NCI-H2196 (cell line): ENCODE results near the gene ADAMTS10.
A peak's percentile ranks its signal among the peaks of the same experiment; 100 is the strongest.
"Not testable (repeated sequence)": the region's sequence is repeated elsewhere in the genome, so short reads cannot be mapped to it uniquely, and the experiment has no call there.

Experiments
- DNase-seq: peaks from one replicate; lab custom pipeline; 2025; ENCODE audit not compliant: unreplicated experiment; lab: John Stamatoyannopoulos, UW

ADAMTS10 gene

DNA sequence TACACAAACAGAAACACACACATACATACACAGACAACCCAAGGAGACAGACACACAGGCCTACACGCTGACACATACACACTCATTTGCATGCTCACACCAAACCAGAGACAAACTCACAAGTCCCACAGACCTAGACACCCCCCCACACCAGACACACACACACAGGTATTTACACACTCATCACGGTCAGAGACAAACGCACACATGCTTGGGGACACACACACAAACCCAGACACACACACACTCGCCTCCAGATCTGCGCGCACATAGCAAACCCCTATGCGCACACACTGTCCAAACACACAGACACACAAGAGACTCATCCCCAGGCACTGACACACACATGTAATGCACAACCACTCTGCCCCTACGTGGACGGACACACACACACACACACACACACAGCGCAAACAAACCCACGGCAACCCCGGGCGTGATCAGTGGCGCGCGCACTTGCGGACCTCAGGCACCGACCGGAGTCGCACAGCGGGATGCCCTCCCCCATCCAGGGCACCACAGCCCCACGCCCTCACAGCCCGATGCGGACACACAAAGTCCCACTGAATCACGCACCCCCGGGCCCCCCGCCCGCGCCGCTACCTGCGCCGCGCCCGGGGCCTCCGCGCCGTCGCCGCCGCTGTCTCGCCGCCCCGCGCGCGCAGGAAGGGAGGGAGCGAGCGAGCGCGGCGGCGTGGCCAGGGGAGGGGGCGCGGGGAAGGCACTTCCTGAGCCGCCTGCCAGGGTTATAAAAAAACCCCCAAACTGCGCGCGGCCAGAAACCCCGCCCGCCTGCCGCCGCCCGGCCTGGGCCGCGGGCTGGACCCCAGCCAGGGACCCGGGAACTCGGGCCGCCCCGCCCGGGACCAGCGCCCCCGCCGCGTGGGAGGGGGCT lies at the start of gene ADAMTS10:
TSS of gene ADAMTS10 (minus strand) at position 675 of the 895 bp plus-strand sequence. CDS start 5,005 bp downstream, outside the sequence.
- no peak for DNase-seq

GRCh38 chr19:8659905-8660304 lies 49.4 kb upstream of the ADAMTS10 start:
- no peak for DNase-seq

DNA sequence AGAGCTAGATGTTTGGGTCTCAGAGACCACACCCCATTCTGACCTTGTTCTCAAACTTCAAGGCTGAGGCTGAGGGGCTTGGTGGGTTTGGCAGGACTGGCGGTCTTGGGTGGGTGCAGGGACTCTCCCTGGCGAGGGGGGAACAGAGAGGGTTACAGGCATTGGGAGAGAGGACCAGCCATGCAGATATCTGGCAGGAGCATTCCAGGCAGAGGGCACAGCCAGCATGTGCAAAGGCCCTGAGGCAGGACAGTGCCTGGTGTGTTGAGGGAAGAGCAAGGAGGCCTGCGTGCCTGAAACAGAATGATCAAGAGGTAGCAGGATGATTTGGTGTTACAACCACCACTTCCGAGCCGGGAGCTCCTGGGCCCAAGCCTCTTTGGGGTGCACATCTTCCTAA lies 47.4 kb upstream of the ADAMTS10 start:
- no peak for DNase-seq

DNA sequence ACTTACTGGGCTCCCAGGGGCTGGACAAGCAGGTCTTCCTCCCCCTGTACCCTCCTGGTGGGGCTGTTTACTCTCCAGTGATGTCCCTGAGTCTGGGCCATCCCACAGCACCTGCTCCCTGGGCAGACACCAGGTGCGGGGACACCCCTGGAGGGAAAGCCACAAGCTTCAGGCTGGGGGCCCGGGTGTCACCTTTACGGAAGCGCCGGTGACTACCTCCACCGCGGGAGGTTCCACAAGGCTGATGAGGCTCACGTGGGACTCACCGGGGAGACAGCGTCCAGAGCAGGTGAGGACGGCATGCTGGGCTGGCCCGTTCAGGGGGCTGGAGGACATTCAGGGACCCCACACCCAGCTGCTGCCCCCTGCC lies 44.8 kb upstream of the ADAMTS10 start:
- no peak for DNase-seq

DNA sequence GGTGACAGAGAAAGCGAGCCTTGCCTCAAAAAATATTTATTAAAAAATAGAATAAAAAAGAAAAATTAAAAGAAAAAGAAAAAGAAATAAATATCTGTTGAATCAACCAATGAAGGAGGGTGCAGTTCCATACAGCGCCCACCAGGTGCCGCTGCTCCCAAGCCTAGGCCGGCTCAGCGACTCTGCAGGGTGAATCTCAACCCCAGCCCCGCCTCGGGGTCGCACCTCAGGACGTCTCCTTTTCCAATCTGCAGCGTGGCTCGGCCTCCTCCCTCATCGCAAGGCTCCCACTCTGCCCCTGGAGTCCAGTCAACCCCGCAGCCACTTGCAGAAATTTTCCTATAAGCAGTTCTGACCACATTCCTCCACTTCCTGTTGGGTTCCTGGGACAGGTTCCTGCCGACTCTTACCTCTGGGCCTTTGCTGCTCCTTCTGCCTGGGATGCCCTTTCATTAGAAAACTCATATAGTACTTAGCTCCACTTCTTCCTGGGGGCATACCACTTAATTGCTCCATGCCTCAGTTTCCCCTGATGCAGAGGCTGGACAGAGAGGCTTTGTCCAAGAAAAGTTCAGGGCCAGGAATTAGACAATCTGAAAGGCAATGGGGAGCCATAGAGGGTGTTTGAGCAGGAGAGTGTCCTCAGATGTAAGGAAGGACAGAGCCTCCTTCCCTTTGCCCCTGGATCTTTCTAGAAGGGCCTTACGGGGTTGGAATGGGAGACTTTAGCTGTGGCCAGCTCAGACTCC lies 44.2 kb upstream of the ADAMTS10 start:
- DNase-seq, result peak; percentile 63

DNA sequence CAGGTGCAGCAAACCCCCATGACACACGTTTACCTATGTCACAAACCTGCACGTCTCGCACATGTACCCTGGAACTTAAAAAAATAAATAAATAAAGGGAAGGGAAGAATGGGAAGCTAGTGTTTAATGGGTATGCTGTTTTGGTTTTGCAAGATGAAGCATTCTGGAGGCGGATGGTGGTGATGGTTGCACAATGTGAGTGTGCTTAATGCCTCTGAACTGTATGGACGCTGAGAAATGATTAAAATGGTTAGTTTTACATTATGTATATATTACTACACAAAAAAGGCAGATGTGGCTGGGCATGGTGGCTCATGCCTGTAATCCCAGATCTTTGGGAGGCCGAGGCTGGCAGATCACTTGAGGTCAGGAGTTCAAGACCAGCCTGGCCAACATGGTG lies 37.7 kb upstream of the ADAMTS10 start:
- DNase-seq, result no peak

GRCh38 chr19:8643860-8644653 lies 33.5 kb upstream of the ADAMTS10 start:
- DNase-seq, result no peak

GRCh38 chr19:8642561-8642960 lies 32.0 kb upstream of the ADAMTS10 start:
- DNase-seq, result no peak

GRCh38 chr19:8641908-8642547 lies 31.5 kb upstream of the ADAMTS10 start:
- peak; percentile 19 for DNase-seq

- no peak for DNase-seq
Measured at GRCh38 chr19:8641221-8641907, 30.8 kb upstream of the ADAMTS10 start.

DNA sequence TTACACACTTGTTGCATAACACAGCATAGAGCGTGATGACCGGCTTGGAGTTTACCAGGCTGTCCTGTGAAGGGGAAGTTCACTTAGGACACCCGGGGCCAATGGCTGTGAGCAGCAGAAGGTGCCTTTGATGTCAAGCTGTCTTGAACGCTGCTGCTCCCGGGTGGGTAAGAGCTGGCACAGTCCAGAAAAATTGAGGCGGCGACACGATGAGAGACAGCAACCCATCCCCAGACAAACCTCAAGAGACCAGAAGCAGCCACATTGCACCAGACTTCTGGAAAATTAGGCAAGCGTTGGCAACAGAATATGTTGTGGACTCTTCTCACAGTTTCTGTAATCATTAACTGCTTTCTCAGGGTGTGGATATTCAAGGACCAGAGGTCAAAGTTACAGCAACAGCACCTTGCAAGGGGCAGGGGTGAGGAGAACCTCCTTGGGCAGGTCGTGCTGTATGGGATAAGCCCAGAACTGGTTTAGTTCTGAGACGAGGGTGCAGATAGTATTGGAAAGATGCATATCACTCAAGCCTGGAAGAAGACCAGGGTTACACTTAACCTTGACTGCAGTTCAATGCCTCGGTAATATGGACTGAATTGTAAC lies 30.0 kb upstream of the ADAMTS10 start:
- no peak for DNase-seq

DNA sequence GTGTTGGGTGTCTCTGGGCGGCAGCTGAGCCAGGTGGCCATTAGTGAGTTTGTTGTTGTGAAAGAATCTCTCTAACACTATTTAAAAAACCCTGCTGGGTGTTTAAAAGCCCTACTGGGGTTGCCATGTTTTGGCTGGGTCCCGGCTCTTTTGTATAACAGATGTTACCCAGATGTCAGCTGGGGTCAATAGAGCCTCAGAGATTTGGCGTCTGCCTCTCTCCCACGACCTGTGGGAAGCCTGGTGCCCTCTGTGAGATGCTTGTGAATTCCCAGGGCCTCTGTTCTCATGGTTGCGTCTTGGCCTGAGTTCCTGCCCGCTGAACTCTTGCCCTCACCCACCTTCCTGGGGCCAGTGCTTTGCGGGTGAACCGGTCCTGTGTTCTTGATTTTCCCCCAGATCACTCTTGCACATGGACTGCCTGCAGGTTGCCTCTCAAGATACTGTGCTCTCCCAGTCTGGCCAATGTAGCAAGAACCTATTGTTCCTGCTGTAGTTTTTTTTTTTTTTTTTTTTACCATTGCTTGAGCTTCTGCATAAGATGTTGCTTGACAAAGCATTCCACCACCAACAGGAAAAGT lies 29.4 kb upstream of the ADAMTS10 start:
- DNase-seq, result no peak

DNA sequence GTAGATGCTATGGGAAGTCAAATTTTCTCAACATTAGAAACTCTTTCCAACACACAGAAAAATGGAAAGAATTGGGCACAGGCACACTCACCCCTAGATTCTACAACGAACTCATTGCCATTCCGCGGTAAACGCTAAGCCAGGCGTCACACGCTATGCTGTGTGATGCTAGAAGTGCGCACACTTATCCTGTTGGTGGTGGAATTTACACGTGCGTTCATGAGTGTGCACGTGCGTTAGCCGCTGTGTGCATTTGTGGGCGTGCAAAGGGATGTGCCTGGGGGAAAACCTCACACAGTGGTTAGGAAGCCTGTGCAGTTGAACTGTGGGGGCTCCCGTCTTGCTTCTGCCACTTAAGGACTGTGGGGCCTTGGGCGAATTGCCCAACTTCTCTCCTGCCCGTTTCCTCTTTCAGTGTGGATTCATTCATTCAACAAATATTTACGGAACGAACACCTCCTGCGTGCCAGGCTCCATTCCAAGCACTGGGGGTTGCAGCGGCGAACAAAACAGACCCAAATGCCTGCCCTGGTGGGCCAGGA lies 27.6 kb upstream of the ADAMTS10 start:
- DNase-seq, result no peak

GRCh38 chr19:8637070-8637469 lies 26.6 kb upstream of the ADAMTS10 start:
- not testable (repeated sequence) for DNase-seq

GRCh38 chr19:8635422-8635821 lies 24.9 kb upstream of the ADAMTS10 start:
- no peak for DNase-seq

GRCh38 chr19:8631425-8631819 lies 20.9 kb upstream of the ADAMTS10 start:
- DNase-seq, result no peak

DNA sequence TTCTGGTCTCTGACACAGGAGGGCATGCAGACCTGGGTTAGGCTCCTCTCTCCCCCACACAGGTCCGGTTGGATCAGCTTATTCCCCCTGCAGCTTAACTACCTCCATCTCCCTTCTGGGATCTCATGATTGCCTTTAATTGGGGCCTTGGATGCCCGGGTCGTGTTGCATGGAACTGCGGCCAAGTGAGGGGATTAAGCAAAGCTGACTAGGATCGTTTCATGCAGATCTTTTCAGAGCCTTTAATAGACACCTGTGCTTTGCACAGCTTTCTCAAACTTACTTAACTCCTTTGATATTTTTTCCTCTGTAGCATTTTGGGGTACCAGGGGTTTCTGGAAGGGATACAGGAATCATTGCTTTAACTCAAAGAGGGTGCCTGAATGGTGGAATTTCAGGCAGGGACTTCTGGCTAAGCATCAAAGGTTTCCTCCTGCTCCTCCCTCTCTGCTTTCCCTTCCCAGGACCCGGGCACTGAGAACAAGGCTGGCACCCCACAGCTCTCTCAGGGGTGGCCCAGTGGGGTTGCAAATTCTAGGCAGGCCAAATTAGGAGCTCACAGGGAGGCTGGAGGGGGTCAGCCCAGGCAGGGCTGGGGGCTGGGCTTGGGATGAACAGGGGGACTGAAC lies 20.4 kb upstream of the ADAMTS10 start:
- no peak for DNase-seq

GRCh38 chr19:8629996-8630683 lies 19.6 kb upstream of the ADAMTS10 start, which contains the start of gene NFILZ:
TSS of gene NFILZ (plus strand) at chr19:8630633. CDS start at chr19:8676766, 46,133 bp downstream.
- no peak for DNase-seq
